ENCODE results near the gene ATXN7L1. TPM values are rescaled to one million over a fixed set of nuclear protein-coding genes. Genes with fewer than 3 reads are reported as not detected.
A peak's percentile ranks its signal among the peaks of the same experiment; 100 is the strongest.

The ATXN7L1 gene
- total RNA-seq, 1 donor from 2014 or later = 18.6 TPM

GRCh38 chr7:105589356-105590077 lies 286.9 kb downstream of the ATXN7L1 start:
- CTCF ChIA-PET = interaction anchor here (1.0 to 1.5 kb wide), 5 partner anchors 26 to 706 kb away, joined by 3 to 5 read pairs (median 4); no protein-coding TSS in a partner anchor
- H3K4me1 Mint-ChIP-seq = peaks cover 38% of the 10 kb centered on the region
- ATAC-seq (ENCODE audit: low read depth) (peak; percentile 89), DNase-seq (no peak)
- peaks cover 4% of the 10 kb centered on the region for H3K9me3 Mint-ChIP-seq
- TF ChIP-seq CTCF (IDR thresholded peaks at IDR 0.05) = no peak
- H3K4me3 Mint-ChIP-seq = no peak overlapping the region
- POLR2A ChIA-PET = no interaction called here
- intact Hi-C loops (cut with micrococcal nuclease) = loop anchor here (1.0 to 2.0 kb wide), 4 partner anchors 190 to 705 kb away; no protein-coding TSS in a partner anchor
- H3K36me3 Mint-ChIP-seq (ENCODE audit: low read depth) = no peaks in the 10 kb centered on the region
- H3K27ac Mint-ChIP-seq = peak overlapping the region; percentile 27
- no peaks in the 10 kb centered on the region for H3K27me3 Mint-ChIP-seq

- DNase-seq (no peak), ATAC-seq (ENCODE audit: low read depth) (peak; percentile 23)
- H3K27ac Mint-ChIP-seq = no peak overlapping the region
- peaks cover 3% of the 10 kb centered on the region for H3K27me3 Mint-ChIP-seq
- TF ChIP-seq CTCF (IDR thresholded peaks at IDR 0.05) = no peak
- ChIA-PET CTCF (no interaction called here), POLR2A (no interaction called here)
- intact Hi-C loops (cut with micrococcal nuclease) = loop anchor here (2.0 kb wide), 1 partner anchor 605 kb away; no protein-coding TSS in a partner anchor
- H3K4me3 Mint-ChIP-seq = no peak overlapping the region
- peaks cover 8% of the 10 kb centered on the region for H3K9me3 Mint-ChIP-seq
- no peaks in the 10 kb centered on the region for H3K36me3 Mint-ChIP-seq (ENCODE audit: low read depth)
- peaks cover 30% of the 10 kb centered on the region for H3K4me1 Mint-ChIP-seq
These were observed 288.3 kb downstream of the ATXN7L1 start for GRCh38 chr7:105587909-105588635.

- intact Hi-C loops (cut with micrococcal nuclease) = no loop called here
- Mint-ChIP-seq H3K9me3 (peaks cover 8% of the 10 kb centered on the region), H3K4me3 (no peak overlapping the region), H3K36me3 (ENCODE audit: low read depth) (no peaks in the 10 kb centered on the region), H3K27me3 (peaks cover 10% of the 10 kb centered on the region), H3K4me1 (peaks cover 36% of the 10 kb centered on the region), H3K27ac (no peak overlapping the region)
- POLR2A ChIA-PET = interaction anchor here (0.6 kb wide), 1 partner anchor 21 kb away, joined by 4 read pairs; no protein-coding TSS in a partner anchor
- TF ChIP-seq CTCF (IDR thresholded peaks at IDR 0.05) = no peak
- DNase-seq = no peak
- CTCF ChIA-PET = no interaction called here
- ATAC-seq (ENCODE audit: low read depth) = no peak
These were observed 290.4 kb downstream of the ATXN7L1 start for GRCh38 chr7:105585850-105586500.

GRCh38 chr7:105584165-105584564 lies 292.2 kb downstream of the ATXN7L1 start:
- TF ChIP-seq CTCF (IDR thresholded peaks at IDR 0.05) = no peak
- ATAC-seq (ENCODE audit: low read depth) (no peak), DNase-seq (no peak)
- H3K4me3 Mint-ChIP-seq = no peak overlapping the region
- intact Hi-C loops (cut with micrococcal nuclease) = no loop called here
- no peak overlapping the region for H3K27ac Mint-ChIP-seq
- no peaks in the 10 kb centered on the region for H3K36me3 Mint-ChIP-seq (ENCODE audit: low read depth)
- ChIA-PET CTCF (no interaction called here), POLR2A (no interaction called here)
- H3K9me3 Mint-ChIP-seq = peaks cover 8% of the 10 kb centered on the region
- peaks cover 10% of the 10 kb centered on the region for H3K27me3 Mint-ChIP-seq
- H3K4me1 Mint-ChIP-seq = peaks cover 31% of the 10 kb centered on the region

GRCh38 chr7:105583061-105583460 lies 293.3 kb downstream of the ATXN7L1 start:
- H3K27me3 Mint-ChIP-seq = peaks cover 10% of the 10 kb centered on the region
- ChIA-PET POLR2A (no interaction called here), CTCF (no interaction called here)
- H3K36me3 Mint-ChIP-seq (ENCODE audit: low read depth) = no peaks in the 10 kb centered on the region
- H3K4me1 Mint-ChIP-seq = peaks cover 23% of the 10 kb centered on the region
- no peak for TF ChIP-seq CTCF (IDR thresholded peaks at IDR 0.05)
- no peak overlapping the region for H3K4me3 Mint-ChIP-seq
- intact Hi-C loops (cut with micrococcal nuclease) = no loop called here
- H3K9me3 Mint-ChIP-seq = peaks cover 8% of the 10 kb centered on the region
- H3K27ac Mint-ChIP-seq = no peak overlapping the region
- DNase-seq (no peak), ATAC-seq (ENCODE audit: low read depth) (no peak)

Measured in activated B cell treated with CpG ODN at 0.5 μM for 24 hours (primary cell).